Adrenal gland (tissue), 5 donors: ENCODE measurements around the gene PWP1.

Experiments used
- CTCF ChIP-seq, 6 experiments: fragments of 450-650 bp in 4 of 6; fragments of 200-600 bp in 2 of 6; sonication (generic) in 1 of 6; IDR thresholded peaks; 1 replicate in 5 of 6; 2 replicates in 1 of 6; pipeline versions ENCODE4 v1.5.1 to v1.8.0; 2016 to 2021; ENCODE audit warnings: antibody characterized with exemption in 6 of 6, mild to moderate bottlenecking in 2 of 6, moderate library complexity in 1 of 6
- POLR2A ChIP-seq, 2 donors: fragments of 450-650 bp; IDR thresholded peaks; one replicate each; pipeline ENCODE4 v1.6.1; 2017; ENCODE audit warnings: antibody characterized with exemption in 2 of 2, mild to moderate bottlenecking in 2 of 2, moderate library complexity in 1 of 2
- donor health status: DM: no; HTN: no; CAD: no.

- TF ChIP-seq CTCF (IDR thresholded peaks at IDR 0.05) (no peak), POLR2A (IDR thresholded peaks at IDR 0.05) (no peak)
Measured at GRCh38 chr12:107662484-107662883, 23.1 kb upstream of the PWP1 start.
